Right lobe of liver (tissue), 4 donors: ENCODE measurements around the gene TEF.

ENCODE experiments used
- POLR2A ChIP-seq: fragments of 450-650 bp; IDR thresholded peaks from one replicate; pipeline ENCODE4 v1.6.1; 2017; ENCODE audit warnings: antibody characterized with exemption, mild to moderate bottlenecking
- TF ChIP-seq, protein P1 (sequence below), 4 donors: fragments of 200-600 bp in 3 of 4; fragments of 450-650 bp in 1 of 4; IDR thresholded peaks; one replicate each; pipeline versions ENCODE4 v1.5.1 to v1.8.0; 2016 to 2022; ENCODE audit warnings: antibody characterized with exemption in 4 of 4, mild to moderate bottlenecking in 2 of 4
- donor health status: DM: no; HTN: no; CAD: no.
- donor health status: DM: no; HTN: no; CAD: no.
- donor health status: DM: no; HTN: yes; CAD: no.

DNA sequence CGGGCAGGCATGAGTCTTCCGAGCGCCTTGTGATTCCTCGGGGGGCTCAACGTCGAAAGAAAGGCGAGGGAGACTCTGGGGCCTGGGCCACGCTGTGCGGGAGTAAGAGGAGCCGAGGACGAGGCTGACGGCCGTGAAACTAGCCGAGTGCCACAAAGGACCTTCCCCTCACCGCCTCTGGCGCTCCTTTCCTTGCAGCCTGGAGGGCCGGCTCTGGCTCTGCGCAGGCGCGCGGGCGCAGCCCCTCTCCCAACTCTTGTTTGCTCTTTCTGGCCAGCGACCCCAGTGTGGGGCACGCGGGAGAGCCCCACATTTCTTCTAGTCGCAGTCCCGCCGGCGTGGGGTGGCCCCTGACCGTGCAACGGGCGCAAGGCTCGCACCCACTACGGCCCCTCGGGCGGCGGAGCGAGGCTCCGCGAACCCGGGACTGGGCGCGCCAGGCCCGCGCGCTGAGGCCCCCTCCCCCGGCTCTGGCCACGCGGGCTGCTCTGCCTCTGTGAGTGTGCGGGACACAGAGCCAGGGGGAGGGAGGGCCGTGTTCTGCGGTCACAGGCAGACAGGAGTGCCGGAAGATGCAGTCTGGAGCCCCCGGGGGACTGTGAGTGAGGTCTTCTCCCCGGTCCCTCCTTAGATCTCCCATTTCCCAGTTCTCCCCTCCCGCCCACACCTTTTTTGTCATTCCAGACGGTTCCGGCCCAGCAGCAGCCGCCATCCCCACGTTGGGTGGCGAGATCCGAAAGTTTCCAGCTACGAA lies 65.9 kb downstream of the TEF start:
- no peak for TF ChIP-seq POLR2A
- TF ChIP-seq, protein P1, sequence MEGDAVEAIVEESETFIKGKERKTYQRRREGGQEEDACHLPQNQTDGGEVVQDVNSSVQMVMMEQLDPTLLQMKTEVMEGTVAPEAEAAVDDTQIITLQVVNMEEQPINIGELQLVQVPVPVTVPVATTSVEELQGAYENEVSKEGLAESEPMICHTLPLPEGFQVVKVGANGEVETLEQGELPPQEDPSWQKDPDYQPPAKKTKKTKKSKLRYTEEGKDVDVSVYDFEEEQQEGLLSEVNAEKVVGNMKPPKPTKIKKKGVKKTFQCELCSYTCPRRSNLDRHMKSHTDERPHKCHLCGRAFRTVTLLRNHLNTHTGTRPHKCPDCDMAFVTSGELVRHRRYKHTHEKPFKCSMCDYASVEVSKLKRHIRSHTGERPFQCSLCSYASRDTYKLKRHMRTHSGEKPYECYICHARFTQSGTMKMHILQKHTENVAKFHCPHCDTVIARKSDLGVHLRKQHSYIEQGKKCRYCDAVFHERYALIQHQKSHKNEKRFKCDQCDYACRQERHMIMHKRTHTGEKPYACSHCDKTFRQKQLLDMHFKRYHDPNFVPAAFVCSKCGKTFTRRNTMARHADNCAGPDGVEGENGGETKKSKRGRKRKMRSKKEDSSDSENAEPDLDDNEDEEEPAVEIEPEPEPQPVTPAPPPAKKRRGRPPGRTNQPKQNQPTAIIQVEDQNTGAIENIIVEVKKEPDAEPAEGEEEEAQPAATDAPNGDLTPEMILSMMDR (IDR thresholded peaks at IDR 0.05) = no peak
